ENCODE measurements around the gene HEXIM2. TPM values are rescaled to one million over a fixed set of nuclear protein-coding genes. Genes with fewer than 3 reads are reported as not detected.
A peak's percentile ranks its signal among the peaks of the same experiment; 100 is the strongest.
"Not testable (repeated sequence)": the region's sequence is repeated elsewhere in the genome, so short reads cannot be mapped to it uniquely, and the experiment has no call there.

HEXIM2 gene
- total and polyA plus RNA-seq, 2 donors (not counting 1 experiment from before 2014, with no cell fraction given): 1.9 to 18.7 TPM

- Histone ChIP-seq H3K27ac (ENCODE audit: insufficient read depth, low read length) (no peak overlapping the region), H3K27me3 (ENCODE audit: control insufficient read depth, insufficient read depth, low read length) (no peaks in the 10 kb centered on the region), H4K20me1 (ENCODE audit: control insufficient read depth, extremely low read depth, insufficient read depth, low read length) (no peaks in the 10 kb centered on the region), H3K4me3 (replicated peaks in 1 of 4; ENCODE audit: control extremely low read depth in 1 of 4, insufficient read depth in 1 of 4, low read depth in 3 of 4, low read length in 4 of 4) (no peak overlapping the region), H3K9ac (ENCODE audit: insufficient read depth, low read length) (no peak overlapping the region), H2AFZ (ENCODE audit: low read length) (no peak overlapping the region), H3K4me2 (ENCODE audit: extremely low read depth, insufficient read depth, low read length) (no peak overlapping the region), H3K4me1 (ENCODE audit: control insufficient read depth, extremely low read depth, insufficient read depth, low read length) (peaks cover 14% of the 10 kb centered on the region), H3K9me3 (ENCODE audit: control insufficient read depth, insufficient read depth, low read depth, low read length) (no peaks in the 10 kb centered on the region), H3K79me2 (ENCODE audit: control insufficient read depth, insufficient read depth, low read length) (peaks cover 13% of the 10 kb centered on the region), H3K36me3 (ENCODE audit: control insufficient read depth, insufficient read depth, low read length) (peaks cover 6% of the 10 kb centered on the region)
- TF ChIP-seq EZH2 (IDR thresholded peaks at IDR 0.05; ENCODE audit: low read length, missing control alignments) (no peak), CTCF (conservative IDR thresholded peaks at IDR 0.05 in 1 of 2, IDR thresholded peaks at IDR 0.05 in 1 of 2; ENCODE audit: low read depth in 1 of 2, low read length in 2 of 2) (no peak)
- no peak for DNase-seq (ENCODE audit: low read depth in 2 of 2)
Observed at GRCh38 chr17:45121055-45121454, 40.6 kb upstream of the HEXIM2 start.

GRCh38 chr17:45123076-45123770 is 38.5 kb upstream of the HEXIM2 start:
- peak overlapping the region; percentile 88 for H3K27ac ChIP-seq (ENCODE audit: insufficient read depth, low read length)
- no peak overlapping the region for H2AFZ ChIP-seq (ENCODE audit: low read length)
- peaks cover 24% of the 10 kb centered on the region for H3K4me1 ChIP-seq (ENCODE audit: control insufficient read depth, extremely low read depth, insufficient read depth, low read length)
- peaks cover 17% of the 10 kb centered on the region for H3K79me2 ChIP-seq (ENCODE audit: control insufficient read depth, insufficient read depth, low read length)
- no peak for DNase-seq (ENCODE audit: low read depth in 2 of 2)
- H3K9ac ChIP-seq (ENCODE audit: insufficient read depth, low read length): no peak overlapping the region
- H3K9me3 ChIP-seq (ENCODE audit: control insufficient read depth, insufficient read depth, low read depth, low read length): no peaks in the 10 kb centered on the region
- H3K36me3 ChIP-seq (ENCODE audit: control insufficient read depth, insufficient read depth, low read length): peaks cover 1% of the 10 kb centered on the region
- no peak overlapping the region for H3K4me3 ChIP-seq (replicated peaks in 1 of 4; ENCODE audit: control extremely low read depth in 1 of 4, insufficient read depth in 1 of 4, low read depth in 3 of 4, low read length in 4 of 4)
- H3K4me2 ChIP-seq (ENCODE audit: extremely low read depth, insufficient read depth, low read length): peak overlapping the region; percentile 26
- H4K20me1 ChIP-seq (ENCODE audit: control insufficient read depth, extremely low read depth, insufficient read depth, low read length): no peaks in the 10 kb centered on the region
- TF ChIP-seq EZH2 (IDR thresholded peaks at IDR 0.05; ENCODE audit: low read length, missing control alignments) (no peak), CTCF (conservative IDR thresholded peaks at IDR 0.05 in 1 of 2, IDR thresholded peaks at IDR 0.05 in 1 of 2; ENCODE audit: low read depth in 1 of 2, low read length in 2 of 2) (no peak)
- no peaks in the 10 kb centered on the region for H3K27me3 ChIP-seq (ENCODE audit: control insufficient read depth, insufficient read depth, low read length)

- Histone ChIP-seq H2AFZ (ENCODE audit: low read length) (no peak overlapping the region), H3K27ac (ENCODE audit: insufficient read depth, low read length) (peak overlapping the region; percentile 88), H3K36me3 (ENCODE audit: control insufficient read depth, insufficient read depth, low read length) (no peaks in the 10 kb centered on the region), H3K79me2 (ENCODE audit: control insufficient read depth, insufficient read depth, low read length) (peaks cover 17% of the 10 kb centered on the region), H3K4me2 (ENCODE audit: extremely low read depth, insufficient read depth, low read length) (peak overlapping the region; percentile 51), H3K4me1 (ENCODE audit: control insufficient read depth, extremely low read depth, insufficient read depth, low read length) (peaks cover 26% of the 10 kb centered on the region), H3K9ac (ENCODE audit: insufficient read depth, low read length) (peak overlapping the region; percentile 33), H4K20me1 (ENCODE audit: control insufficient read depth, extremely low read depth, insufficient read depth, low read length) (no peaks in the 10 kb centered on the region), H3K27me3 (ENCODE audit: control insufficient read depth, insufficient read depth, low read length) (no peaks in the 10 kb centered on the region), H3K4me3 (replicated peaks in 1 of 4; ENCODE audit: control extremely low read depth in 1 of 4, insufficient read depth in 1 of 4, low read depth in 3 of 4, low read length in 4 of 4) (no peak overlapping the region), H3K9me3 (ENCODE audit: control insufficient read depth, insufficient read depth, low read depth, low read length) (no peaks in the 10 kb centered on the region)
- TF ChIP-seq EZH2 (IDR thresholded peaks at IDR 0.05; ENCODE audit: low read length, missing control alignments): no peak
- no peak for TF ChIP-seq CTCF (conservative IDR thresholded peaks at IDR 0.05 in 1 of 2, IDR thresholded peaks at IDR 0.05 in 1 of 2; ENCODE audit: low read depth in 1 of 2, low read length in 2 of 2)
- peak; percentile 84 to 94 for DNase-seq (ENCODE audit: low read depth in 2 of 2)
Observed at GRCh38 chr17:45123930-45124796, 37.5 kb upstream of the HEXIM2 start.

- H3K36me3 ChIP-seq (ENCODE audit: control insufficient read depth, insufficient read depth, low read length); DNase-seq (ENCODE audit: low read depth in 2 of 2); H3K4me2 ChIP-seq (ENCODE audit: extremely low read depth, insufficient read depth, low read length); H2AFZ ChIP-seq (ENCODE audit: low read length); H3K4me3 ChIP-seq (replicated peaks in 1 of 4; ENCODE audit: control extremely low read depth in 1 of 4, insufficient read depth in 1 of 4, low read depth in 3 of 4, low read length in 4 of 4); H3K9ac ChIP-seq (ENCODE audit: insufficient read depth, low read length); H3K27me3 ChIP-seq (ENCODE audit: control insufficient read depth, insufficient read depth, low read length); H4K20me1 ChIP-seq (ENCODE audit: control insufficient read depth, extremely low read depth, insufficient read depth, low read length); H3K9me3 ChIP-seq (ENCODE audit: control insufficient read depth, insufficient read depth, low read depth, low read length): not testable (repeated sequence)
- Histone ChIP-seq H3K79me2 (ENCODE audit: control insufficient read depth, insufficient read depth, low read length) (peaks cover 17% of the 10 kb centered on the region), H3K27ac (ENCODE audit: insufficient read depth, low read length) (peak overlapping the region; percentile 88), H3K4me1 (ENCODE audit: control insufficient read depth, extremely low read depth, insufficient read depth, low read length) (peaks cover 26% of the 10 kb centered on the region)
Observed at GRCh38 chr17:45124797-45125122, 36.9 kb upstream of the HEXIM2 start.

All from fibroblast of lung (primary cell).